Activated T-helper 1 cell treated with anti-CD3 and anti-CD28 coated beads, Interleukin-12 subunit alpha, Interleukin-12 subunit beta, Interleukin-2, Interleukin-4 antibody, amounts not matched to agents 30 ng/mL and 10 ng/mL and 1 ng/mL, durations not matched to agents 14 hours and 24 hours and 36 hours (primary cell): Measurements from ENCODE around the gene RAPGEF3. TPM values are rescaled to one million over a fixed set of nuclear protein-coding genes. Genes with fewer than 3 reads are reported as not detected.

Source experiments
- DNase-seq: peaks from one replicate; pipeline ENCODE4 v3.0.0; 2021; ENCODE audit warnings: low spot score
- H3K27ac Mint-ChIP-seq: one replicate; pipeline ENCODE4 v1.8.0; 2021; ENCODE audit warnings: mild to moderate bottlenecking, mixed read lengths
- H3K27me3 Mint-ChIP-seq: one replicate; pipeline ENCODE4 v1.8.0; 2022; ENCODE audit warnings: mild to moderate bottlenecking, moderate library complexity, mixed read lengths; ENCODE audit not compliant: insufficient read depth
- H3K36me3 Mint-ChIP-seq: one replicate; pipeline ENCODE4 v1.8.0; 2021; ENCODE audit warnings: low read depth, mixed read lengths
- H3K4me1 Mint-ChIP-seq: one replicate; pipeline ENCODE4 v1.8.0; 2021; ENCODE audit warnings: low read depth, mixed read lengths
- H3K4me3 Mint-ChIP-seq: one replicate; pipeline ENCODE4 v1.8.0; 2021; ENCODE audit warnings: mild to moderate bottlenecking, moderate library complexity, mixed read lengths
- H3K9me3 Mint-ChIP-seq: one replicate; pipeline ENCODE4 v1.8.0; 2021; ENCODE audit warnings: mixed read lengths
- intact Hi-C: fragments of 100-400 bp; cut with micrococcal nuclease; formaldehyde crosslinking; loops from one replicate; pipeline ENCODE4 v1.15.1; 2024
- total RNA-seq: library from RNA; stranded (reverse); gene quantifications from 2 replicates; pipeline ENCODE4 v1.2.3, GENCODE V29; 2022

RAPGEF3 gene
- total RNA-seq, 1 donor from 2014 or later, result 4.7 TPM

- Mint-ChIP-seq H3K36me3 (no peaks in the 10 kb centered on the region), H3K27ac (no peak overlapping the region), H3K9me3 (no peaks in the 10 kb centered on the region), H3K4me3 (no peak overlapping the region), H3K27me3 (peaks cover 2% of the 10 kb centered on the region), H3K4me1 (peaks cover 6% of the 10 kb centered on the region)
- DNase-seq, result no peak
- intact Hi-C loops, result no loop called here
Observed at GRCh38 chr12:47736877-47737676, 21.6 kb downstream of the RAPGEF3 start.

- intact Hi-C loops, result no loop called here
- H3K27me3 Mint-ChIP-seq, result peaks cover 2% of the 10 kb centered on the region
- H3K27ac Mint-ChIP-seq, result no peak overlapping the region
- no peaks in the 10 kb centered on the region for H3K36me3 Mint-ChIP-seq
- H3K9me3 Mint-ChIP-seq, result no peaks in the 10 kb centered on the region
- DNase-seq, result no peak
- H3K4me3 Mint-ChIP-seq, result no peak overlapping the region
- H3K4me1 Mint-ChIP-seq, result peaks cover 2% of the 10 kb centered on the region
Observed at GRCh38 chr12:47736216-47736615, 22.5 kb downstream of the RAPGEF3 start.

- no peak overlapping the region for H3K27ac Mint-ChIP-seq
- H3K9me3 Mint-ChIP-seq, result no peaks in the 10 kb centered on the region
- no peak overlapping the region for H3K4me3 Mint-ChIP-seq
- no peak for DNase-seq
- H3K27me3 Mint-ChIP-seq, result peaks cover 2% of the 10 kb centered on the region
- no peaks in the 10 kb centered on the region for H3K4me1 Mint-ChIP-seq
- no peaks in the 10 kb centered on the region for H3K36me3 Mint-ChIP-seq
- intact Hi-C loops, result no loop called here
Observed at GRCh38 chr12:47735649-47736048, 23.0 kb downstream of the RAPGEF3 start.

- no peaks in the 10 kb centered on the region for H3K4me1 Mint-ChIP-seq
- H3K36me3 Mint-ChIP-seq, result no peaks in the 10 kb centered on the region
- intact Hi-C loops, result no loop called here
- H3K9me3 Mint-ChIP-seq, result no peaks in the 10 kb centered on the region
- peaks cover 2% of the 10 kb centered on the region for H3K27me3 Mint-ChIP-seq
- H3K27ac Mint-ChIP-seq, result no peak overlapping the region
- no peak for DNase-seq
- H3K4me3 Mint-ChIP-seq, result no peak overlapping the region
Observed at GRCh38 chr12:47734725-47735480, 23.8 kb downstream of the RAPGEF3 start.

- Mint-ChIP-seq H3K27me3 (no peaks in the 10 kb centered on the region), H3K36me3 (no peaks in the 10 kb centered on the region), H3K4me1 (no peaks in the 10 kb centered on the region), H3K9me3 (no peaks in the 10 kb centered on the region), H3K4me3 (no peak overlapping the region), H3K27ac (no peak overlapping the region)
- intact Hi-C loops, result no loop called here
- DNase-seq, result no peak
Observed at GRCh38 chr12:47733142-47733541, 25.5 kb downstream of the RAPGEF3 start.

- Mint-ChIP-seq H3K4me1 (no peaks in the 10 kb centered on the region), H3K36me3 (no peaks in the 10 kb centered on the region), H3K9me3 (no peaks in the 10 kb centered on the region), H3K27me3 (peaks cover 1% of the 10 kb centered on the region), H3K27ac (no peak overlapping the region), H3K4me3 (no peak overlapping the region)
- DNase-seq, result no peak
- intact Hi-C loops, result no loop called here
Observed at GRCh38 chr12:47732504-47732903, 26.2 kb downstream of the RAPGEF3 start.

- DNase-seq, result no peak
- H3K36me3 Mint-ChIP-seq, result no peaks in the 10 kb centered on the region
- no peaks in the 10 kb centered on the region for H3K9me3 Mint-ChIP-seq
- H3K27me3 Mint-ChIP-seq, result peaks cover 1% of the 10 kb centered on the region
- intact Hi-C loops, result no loop called here
- H3K4me1 Mint-ChIP-seq, result no peaks in the 10 kb centered on the region
- no peak overlapping the region for H3K4me3 Mint-ChIP-seq
- H3K27ac Mint-ChIP-seq, result no peak overlapping the region
Observed at GRCh38 chr12:47731723-47732122, 27.0 kb downstream of the RAPGEF3 start.

- H3K27me3 Mint-ChIP-seq, result peaks cover 1% of the 10 kb centered on the region
- H3K9me3 Mint-ChIP-seq, result no peaks in the 10 kb centered on the region
- no peaks in the 10 kb centered on the region for H3K4me1 Mint-ChIP-seq
- H3K36me3 Mint-ChIP-seq, result no peaks in the 10 kb centered on the region
- H3K27ac Mint-ChIP-seq, result no peak overlapping the region
- no peak for DNase-seq
- no peak overlapping the region for H3K4me3 Mint-ChIP-seq
- intact Hi-C loops, result no loop called here
Observed at GRCh38 chr12:47730341-47730744, 28.3 kb downstream of the RAPGEF3 start.

GRCh38 chr12:47729233-47729632 is 29.4 kb downstream of the RAPGEF3 start:
- DNase-seq, result no peak
- intact Hi-C loops, result no loop called here
- Mint-ChIP-seq H3K27me3 (peaks cover 1% of the 10 kb centered on the region), H3K4me1 (no peaks in the 10 kb centered on the region), H3K9me3 (no peaks in the 10 kb centered on the region), H3K36me3 (no peaks in the 10 kb centered on the region), H3K4me3 (no peak overlapping the region), H3K27ac (no peak overlapping the region)

- no peak overlapping the region for H3K27ac Mint-ChIP-seq
- H3K4me1 Mint-ChIP-seq, result peaks cover 27% of the 10 kb centered on the region
- no peaks in the 10 kb centered on the region for H3K9me3 Mint-ChIP-seq
- no peaks in the 10 kb centered on the region for H3K36me3 Mint-ChIP-seq
- intact Hi-C loops, result no loop called here
- peaks cover 1% of the 10 kb centered on the region for H3K27me3 Mint-ChIP-seq
- no peak for DNase-seq
- no peak overlapping the region for H3K4me3 Mint-ChIP-seq
Observed at GRCh38 chr12:47725893-47726292, 32.8 kb downstream of the RAPGEF3 start.

- intact Hi-C loops, result no loop called here
- no peak for DNase-seq
- H3K27me3 Mint-ChIP-seq, result peaks cover 1% of the 10 kb centered on the region
- H3K4me1 Mint-ChIP-seq, result peaks cover 30% of the 10 kb centered on the region
- no peak within 1 kb of the TSS for H3K4me3 Mint-ChIP-seq
- no peaks in the 10 kb centered on the region for H3K36me3 Mint-ChIP-seq
- no peak within 1 kb of the TSS for H3K27ac Mint-ChIP-seq
- no peaks in the 10 kb centered on the region for H3K9me3 Mint-ChIP-seq
Observed at GRCh38 chr12:47725091-47725772, 33.4 kb downstream of the RAPGEF3 start, which contains the start of gene ENDOU. Gene ENDOU (minus strand): TSS chr12:47725490. CDS start chr12:47725413, 77 bp downstream.

- DNase-seq, result no peak
- Mint-ChIP-seq H3K27me3 (peaks cover 1% of the 10 kb centered on the region), H3K36me3 (no peaks in the 10 kb centered on the region), H3K4me1 (peaks cover 33% of the 10 kb centered on the region), H3K27ac (no peak overlapping the region), H3K9me3 (no peaks in the 10 kb centered on the region), H3K4me3 (no peak overlapping the region)
- intact Hi-C loops, result no loop called here
Observed at GRCh38 chr12:47722941-47723631, 35.6 kb downstream of the RAPGEF3 start.
